Right kidney (tissue), 1 donor: ENCODE results near the gene ITGA3.
A peak's percentile ranks its signal among the peaks of the same experiment; 100 is the strongest.
"Not testable (repeated sequence)": the region's sequence is repeated elsewhere in the genome, so short reads cannot be mapped to it uniquely, and the experiment has no call there.

Source experiments
- DNase-seq: peaks from one replicate; pipeline ENCODE4 v3.0.0-alpha.2; 2016

Gene ITGA3

DNA sequence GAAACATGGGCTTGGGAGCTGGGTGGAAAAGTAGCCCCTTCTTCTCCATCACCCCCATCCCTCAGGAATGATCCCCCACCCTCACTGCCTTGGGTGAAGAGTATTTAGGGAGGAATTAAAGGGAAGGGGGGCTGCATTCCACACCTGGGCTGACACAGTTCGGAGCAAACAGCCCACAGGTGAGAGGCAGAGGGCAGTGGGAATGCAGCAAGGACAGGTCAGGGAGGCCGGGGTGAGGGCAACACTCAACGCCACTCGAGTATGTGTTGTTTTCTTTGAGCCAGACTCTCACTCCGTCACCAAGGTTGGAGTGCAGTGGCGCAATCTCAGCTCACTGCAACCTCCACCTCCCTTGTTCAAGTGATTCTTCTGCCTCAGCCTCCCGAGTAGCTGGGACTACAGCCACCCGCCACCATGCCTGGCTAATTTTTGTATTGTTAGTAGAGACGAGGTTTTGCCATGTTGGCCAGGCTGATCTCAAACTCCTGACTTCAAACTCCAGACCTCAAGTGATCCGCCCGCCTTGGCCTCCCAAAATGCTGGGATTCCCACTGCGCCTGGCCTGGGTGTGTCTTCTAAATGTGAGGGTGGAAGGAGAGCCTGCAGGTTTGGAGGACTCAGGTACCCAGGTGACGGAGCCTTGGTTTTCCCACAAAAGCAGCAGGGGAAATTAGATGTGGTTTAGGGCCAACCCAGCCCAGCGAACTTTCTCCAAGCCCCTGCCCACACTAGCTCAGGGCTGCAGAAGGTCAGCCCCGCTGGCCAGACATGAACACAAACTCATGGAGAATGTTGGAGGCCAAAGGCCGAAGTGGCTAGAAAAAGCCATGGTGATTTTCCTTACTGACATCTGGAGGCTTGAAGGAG, 21.2 kb upstream of the ITGA3 start:
- DNase-seq = no peak

GRCh38 chr17:50035421-50035879, 20.5 kb upstream of the ITGA3 start:
- no peak for DNase-seq

- DNase-seq = no peak
Measured at GRCh38 chr17:50035945-50036344, 20.0 kb upstream of the ITGA3 start.

DNA sequence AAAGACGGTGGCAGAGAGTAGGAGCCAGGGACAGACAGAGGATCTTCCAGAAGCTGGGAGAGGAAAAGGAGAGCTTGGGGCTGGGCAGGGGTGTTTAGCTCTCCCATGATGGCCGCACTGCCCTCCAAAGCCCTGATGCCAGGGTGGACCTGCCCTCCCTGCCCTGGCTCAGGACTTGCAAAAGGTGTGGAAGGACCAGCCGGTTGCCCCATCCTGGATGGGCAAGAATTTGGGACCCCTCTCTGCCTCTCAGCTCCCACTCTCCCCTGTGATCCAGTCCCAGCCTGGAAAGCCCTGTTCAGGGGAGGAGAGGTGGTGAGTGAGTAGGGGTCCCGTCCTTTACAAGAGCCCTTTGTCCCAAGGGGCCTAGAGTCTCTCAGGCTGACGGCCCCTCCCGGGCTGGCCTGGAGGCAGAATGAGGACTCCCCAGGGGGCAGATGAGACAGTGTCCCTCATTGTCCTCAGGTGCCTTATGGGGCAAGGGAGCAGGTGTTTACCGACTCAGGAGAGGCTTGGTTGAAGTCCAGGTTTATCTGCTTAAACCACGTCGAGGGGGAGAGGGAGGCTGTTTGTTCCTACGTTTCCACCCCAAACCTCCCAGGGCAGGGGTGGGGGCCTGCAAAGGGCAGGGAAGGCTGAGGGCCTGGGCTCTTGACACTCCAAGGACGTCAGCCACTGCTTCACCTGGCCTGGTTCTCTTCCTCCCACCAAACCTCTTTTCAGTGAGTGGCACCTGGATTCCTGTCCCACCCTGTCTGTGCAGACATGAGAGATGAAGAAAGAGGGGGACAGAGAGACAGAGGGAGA, 19.3 kb upstream of the ITGA3 start:
- DNase-seq = no peak

DNA sequence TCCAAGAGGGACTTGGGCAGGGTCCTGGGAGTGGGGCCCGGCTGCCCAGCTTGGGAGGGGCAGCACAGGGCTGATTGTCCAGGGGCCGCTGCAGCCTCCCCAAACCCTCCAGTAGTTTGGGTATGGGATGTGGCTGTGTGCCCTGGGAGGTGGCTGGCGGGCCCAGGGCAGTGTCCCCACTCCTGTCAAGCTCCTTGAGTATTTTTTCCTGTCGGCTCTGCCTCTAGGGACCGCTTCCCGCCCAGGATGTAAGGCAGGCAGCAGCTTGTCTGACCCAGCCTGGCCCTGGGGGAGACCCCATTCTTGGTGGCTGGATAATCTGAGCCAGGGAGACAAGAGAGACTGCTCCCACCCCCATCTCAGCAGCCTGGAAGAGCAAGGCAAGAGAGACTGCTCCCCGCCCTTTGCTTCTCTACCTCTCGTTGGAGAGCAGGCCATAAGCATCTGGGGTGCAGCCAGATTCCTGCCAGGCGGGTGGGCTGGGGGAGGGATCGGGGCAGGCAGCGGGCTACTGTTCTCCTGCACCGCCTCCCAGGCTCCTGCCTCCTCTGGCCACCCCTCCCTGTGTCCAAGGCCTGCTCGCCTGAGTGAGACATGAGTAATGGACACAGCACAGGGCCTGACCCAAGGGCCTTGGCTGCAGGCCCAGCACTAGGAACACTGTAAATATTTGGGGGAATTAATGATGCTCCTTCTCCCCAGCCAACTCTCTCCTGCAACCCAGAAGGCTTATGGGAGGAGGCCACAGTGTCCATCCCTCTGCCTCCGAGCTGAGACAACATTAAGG, 18.4 kb upstream of the ITGA3 start:
- peak; percentile 35 for DNase-seq

DNA sequence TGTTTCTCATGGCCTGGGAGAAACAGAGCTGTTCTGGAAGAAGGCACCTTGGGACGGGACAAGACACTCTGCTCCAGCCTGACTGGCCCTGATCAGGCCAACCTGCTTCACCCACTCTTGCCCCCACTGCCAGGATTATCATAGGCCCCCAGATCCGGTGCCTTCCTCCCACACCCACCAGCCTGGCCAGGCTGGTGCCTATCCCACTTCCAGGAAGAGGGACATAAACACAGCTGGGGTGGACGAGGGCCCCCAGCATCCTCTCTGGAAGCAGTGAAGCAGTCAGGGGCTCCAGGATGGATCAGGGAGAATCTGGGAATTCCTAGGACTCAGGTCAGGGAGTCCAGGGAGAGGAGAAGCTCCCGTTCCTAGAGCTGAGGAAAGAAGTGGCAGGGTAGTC, 16.9 kb upstream of the ITGA3 start:
- no peak for DNase-seq

DNA sequence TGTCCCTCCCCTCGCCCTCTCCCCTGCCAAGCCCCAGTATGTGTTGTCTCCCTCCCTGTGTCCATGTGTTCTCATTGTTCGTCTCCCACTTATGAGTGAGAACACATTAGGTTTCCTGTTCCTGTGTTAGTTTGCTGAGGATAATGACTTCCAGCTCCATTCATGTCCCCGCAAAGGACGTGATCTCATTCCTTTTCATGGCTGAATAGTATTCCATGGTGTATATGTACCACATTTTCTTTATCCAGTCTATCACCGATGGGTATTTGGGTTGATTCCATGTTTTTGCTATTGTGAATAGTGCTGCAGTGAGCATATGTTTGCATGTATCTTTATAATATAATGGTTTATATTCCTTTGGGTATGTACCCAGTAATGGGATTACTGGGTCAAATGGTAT, 15.4 kb upstream of the ITGA3 start:
- DNase-seq = not testable (repeated sequence)

- no peak for DNase-seq
Measured at GRCh38 chr17:50042211-50042610, 13.7 kb upstream of the ITGA3 start.

- DNase-seq = no peak
Measured at GRCh38 chr17:50043290-50044148, 12.4 kb upstream of the ITGA3 start.

DNA sequence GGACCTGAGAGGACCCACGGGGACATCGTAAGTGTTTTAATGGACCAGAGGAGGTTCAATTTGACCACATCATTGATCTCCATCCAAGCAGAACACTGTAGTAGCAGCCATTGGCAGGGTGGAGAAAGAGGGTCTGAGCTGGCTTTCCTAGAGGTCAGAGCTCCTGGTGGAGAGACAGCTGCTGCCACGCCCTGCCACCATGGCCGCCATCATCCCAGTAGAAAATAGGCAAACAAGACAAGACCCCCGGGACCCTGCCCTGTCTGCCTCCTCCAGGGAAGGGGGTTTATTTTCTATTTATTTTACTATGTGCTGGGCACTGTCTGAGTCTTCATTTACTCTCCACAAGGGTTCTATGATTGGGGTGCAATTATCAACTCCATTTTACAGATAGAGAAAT, 11.4 kb upstream of the ITGA3 start:
- no peak for DNase-seq

- no peak for DNase-seq
Measured at GRCh38 chr17:50045154-50045553, 10.8 kb upstream of the ITGA3 start.

DNA sequence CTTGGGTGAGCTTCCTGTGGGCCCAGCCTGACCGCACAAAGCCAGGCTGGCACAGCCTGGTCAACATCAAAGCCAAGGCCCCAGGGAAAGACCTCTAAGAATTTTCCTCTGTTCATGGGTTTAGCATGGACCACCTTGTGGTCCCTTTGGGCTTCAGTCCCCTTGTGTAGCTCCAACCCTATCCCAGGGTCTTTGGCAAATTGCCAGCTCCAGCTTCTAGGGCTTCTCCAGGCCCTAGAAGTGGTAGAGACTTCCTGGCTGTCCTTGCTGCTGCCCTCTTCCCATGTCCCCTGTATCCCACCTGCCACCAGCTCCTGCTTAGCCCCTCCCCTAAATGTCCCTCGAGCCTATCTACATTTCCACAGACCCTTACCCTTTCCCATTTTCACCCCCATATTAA, 9.7 kb upstream of the ITGA3 start:
- no peak for DNase-seq

DNA sequence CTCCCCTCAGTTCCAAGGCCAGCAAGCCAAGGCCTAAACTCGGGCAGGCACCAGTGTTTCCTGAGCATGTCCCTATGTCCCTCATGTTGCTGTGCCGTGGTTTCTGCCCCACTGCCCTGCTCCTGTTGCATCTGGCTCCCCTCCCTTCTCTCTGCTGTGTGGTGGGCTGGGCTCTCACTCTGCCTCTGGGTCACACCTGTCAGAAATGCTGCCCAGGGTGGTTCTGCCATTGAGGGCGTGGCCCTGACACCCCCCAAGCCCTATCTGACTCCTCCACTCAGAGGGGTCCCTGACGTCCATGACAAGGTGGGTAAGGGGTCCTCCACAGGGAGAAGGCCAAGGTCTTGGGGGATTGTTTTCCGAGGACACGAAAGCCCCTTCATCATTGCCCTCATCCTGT, 9.2 kb upstream of the ITGA3 start:
- no peak for DNase-seq

GRCh38 chr17:50047083-50047482, 8.8 kb upstream of the ITGA3 start:
- DNase-seq = no peak

DNA sequence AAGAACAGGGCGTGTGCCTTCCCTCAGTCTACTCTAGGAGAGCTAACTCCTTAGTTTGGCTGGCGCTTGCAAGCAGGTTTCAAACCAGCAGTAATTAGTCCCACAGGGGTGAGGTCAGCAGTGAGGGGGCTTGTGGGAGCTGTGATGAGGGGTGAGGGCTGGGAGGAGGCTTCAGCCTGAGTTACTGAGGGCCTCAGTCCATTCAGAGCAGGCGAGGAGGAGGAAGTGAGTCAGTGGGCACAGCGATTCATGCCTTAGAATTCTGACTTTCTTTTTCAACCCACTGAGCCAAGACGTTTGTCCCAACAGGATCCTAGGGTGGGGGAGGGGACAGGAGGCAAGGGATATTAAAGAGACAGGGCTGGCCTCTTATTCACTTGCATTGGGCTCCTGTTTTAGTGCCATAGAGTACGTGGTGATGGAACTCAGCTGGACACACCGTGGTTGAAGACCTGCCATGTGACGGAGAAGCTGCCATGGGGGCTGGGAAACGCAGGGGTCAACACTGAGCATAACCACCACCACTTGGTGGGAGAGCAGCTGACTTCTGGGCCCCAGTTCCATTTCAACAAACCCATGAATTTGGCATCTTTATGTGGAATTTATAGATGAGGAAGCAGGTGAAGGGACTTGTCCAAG, 8.3 kb upstream of the ITGA3 start:
- DNase-seq = no peak

- no peak for DNase-seq
Measured at GRCh38 chr17:50048146-50048720, 7.7 kb upstream of the ITGA3 start.

DNA sequence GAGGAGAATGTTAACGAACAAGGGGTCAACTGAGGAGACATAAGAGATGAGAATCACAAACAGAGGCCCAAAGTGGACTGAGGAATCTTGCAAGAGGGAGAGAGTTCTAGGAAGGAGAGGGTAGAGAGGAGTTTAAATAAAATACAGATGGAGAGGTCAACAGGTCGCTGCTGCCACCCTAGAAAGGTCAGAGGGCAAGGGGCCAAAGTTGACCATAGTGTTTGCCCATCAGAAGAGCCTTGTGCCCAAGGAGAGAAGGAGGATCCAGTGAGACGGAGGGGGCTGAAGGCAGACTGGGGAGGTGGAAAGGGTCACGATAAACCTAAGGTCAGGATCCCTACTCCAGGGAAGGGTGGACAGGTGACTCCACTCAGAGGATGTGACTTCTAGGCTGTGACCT, 6.9 kb upstream of the ITGA3 start:
- no peak for DNase-seq

DNA sequence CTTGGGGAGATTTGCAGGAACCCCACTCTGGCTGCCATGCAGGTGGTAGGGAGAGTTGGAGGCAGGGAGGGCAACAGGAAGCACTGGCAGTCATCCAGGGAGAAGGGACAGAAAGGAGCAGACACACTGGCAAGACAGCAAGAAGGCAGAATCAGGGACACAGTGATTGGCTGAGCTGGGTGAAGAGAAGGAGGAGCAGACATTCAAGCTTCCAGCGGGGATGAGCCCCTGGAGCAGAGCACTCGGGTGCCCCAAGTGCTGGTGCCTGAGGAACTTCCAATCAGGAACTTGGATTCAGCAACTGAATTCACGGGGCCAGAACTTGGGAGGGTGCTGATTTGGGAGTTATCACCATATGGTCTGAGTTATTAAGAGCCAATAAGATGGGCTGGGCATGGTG, 6.3 kb upstream of the ITGA3 start:
- DNase-seq = no peak

GRCh38 chr17:50050431-50051032, 5.4 kb upstream of the ITGA3 start:
- no peak for DNase-seq

DNA sequence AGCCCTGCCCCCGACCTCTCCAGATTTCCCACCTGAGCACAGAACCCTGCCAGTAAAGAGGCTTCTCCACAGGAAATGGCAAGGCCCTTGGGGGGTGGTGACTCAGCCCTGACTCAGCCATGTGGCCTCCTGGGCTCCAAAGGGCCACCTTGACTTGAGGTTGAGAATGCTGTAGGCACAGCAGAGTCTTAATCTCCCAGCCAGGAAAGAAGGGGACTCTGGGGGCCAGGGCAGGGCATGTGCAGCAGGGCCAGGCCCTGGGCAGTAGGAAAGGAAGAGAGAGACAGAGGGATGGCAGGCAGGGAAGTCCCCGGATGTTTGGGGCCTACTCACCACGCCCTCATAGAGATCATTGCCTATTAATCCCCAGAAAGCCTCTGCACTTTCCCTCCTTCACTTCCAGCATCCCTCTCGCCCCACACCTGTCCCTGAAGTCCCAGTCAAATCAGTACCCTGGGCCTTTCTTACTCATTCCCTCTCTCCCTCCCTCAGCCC, 4.8 kb upstream of the ITGA3 start:
- no peak for DNase-seq
